Heart left ventricle (tissue), 16 donors: ENCODE measurements around the gene SLX9. TPM values are rescaled to one million over a fixed set of nuclear protein-coding genes. Genes with fewer than 3 reads are reported as not detected.

ENCODE experiments used
- ATAC-seq, 4 donors: fragments of 200-7000 bp; cut with Tn5 transposase; one replicate each; pipeline ENCODE4 v1.9.1; 2020 to 2022; ENCODE audit warnings: moderate library complexity in 4 of 4, mild to moderate bottlenecking in 3 of 4, moderate number of reproducible peaks in 1 of 4
- DNase-seq, 5 donors: peaks; one replicate each; pipeline ENCODE4 v3.0.0-alpha.2; 2020
- H3K27ac ChIP-seq, 12 donors: fragments of 200-600 bp; sonication (generic) in 4 of 12; one replicate each; pipeline versions ENCODE4 v1.5.0 to v1.8.0; 2016 to 2022; ENCODE audit warnings: mild to moderate bottlenecking in 2 of 12
- H3K27me3 ChIP-seq, 9 donors: fragments of 200-600 bp; sonication (generic) in 2 of 9; one replicate each; pipeline versions ENCODE4 v1.5.1 to v1.8.0; 2016 to 2022; ENCODE audit warnings: mild to moderate bottlenecking in 3 of 9
- H3K36me3 ChIP-seq, 9 donors: fragments of 200-600 bp; sonication (generic) in 2 of 9; one replicate each; pipeline versions ENCODE4 v1.5.0 to v1.8.0; 2018 to 2022; ENCODE audit warnings: mild to moderate bottlenecking in 2 of 9
- H3K4me1 ChIP-seq, 12 donors: fragments of 200-600 bp; sonication (generic) in 4 of 12; one replicate each; pipeline versions ENCODE4 v1.5.0 to v1.8.0; 2016 to 2022; ENCODE audit warnings: mild to moderate bottlenecking in 3 of 12
- H3K4me3 ChIP-seq, 12 donors: fragments of 200-600 bp; sonication (generic) in 4 of 12; one replicate each; pipeline versions ENCODE4 v1.5.0 to v1.8.0; 2017 to 2022; ENCODE audit warnings: mild to moderate bottlenecking in 9 of 12, moderate library complexity in 4 of 12
- H3K9me3 ChIP-seq, 12 donors: fragments of 200-600 bp; sonication (generic) in 4 of 12; one replicate each; pipeline versions ENCODE4 v1.5.0 to v1.8.0; 2016 to 2022; ENCODE audit warnings: mild to moderate bottlenecking in 1 of 12
- CTCF ChIP-seq, 12 donors: fragments of 200-600 bp; sonication (generic) in 4 of 12; IDR thresholded peaks; one replicate each; pipeline versions ENCODE4 v1.5.0 to v1.8.0; 2018 to 2022; ENCODE audit warnings: antibody characterized with exemption in 12 of 12, mild to moderate bottlenecking in 5 of 12
- POLR2A ChIP-seq, 2 donors: fragments of 450-650 bp; IDR thresholded peaks; one replicate each; pipeline ENCODE4 v1.6.1; 2017; ENCODE audit warnings: antibody characterized with exemption in 2 of 2, mild to moderate bottlenecking in 2 of 2, moderate library complexity in 2 of 2
- WGBS, 4 donors: extraction: QIAGEN DNeasy Blood & Tissue Kit in 2 of 4; methylation state at CpG; one replicate each; pipeline versions ENCODE4 v1.1.5 to v1.1.7; 2013 to 2018; 5-methylcytosine and 5-hydroxymethylcytosine counted together
- intact Hi-C, 10 donors: fragments of 100-400 bp; cut with DNase I; formaldehyde crosslinking; loops; one replicate each; pipeline versions ENCODE4 v1.11.1 to v1.14.2; 2022
- polyA plus RNA-seq, 2 donors: library from polyadenylated mRNA; stranded (reverse); fragments of 200-250 nt; gene quantifications; one replicate each; pipeline ENCODE4 v1.2.3, GENCODE V29; 2013
- total RNA-seq, 9 donors: library from RNA; depleted of rRNA in 2 of 9; stranded (reverse); fragments of >200 nt in 2 of 9; fragmentation: NEBNext Ultra II Directional in 3 of 9; extraction: Animal tissue kit (Norgen Biotek cat#: 25700) in 3 of 9; gene quantifications; one replicate each; pipeline versions ENCODE4 v1.1.0 to v1.2.4, GENCODE V29; 2016 to 2023
- donor health status: ischemic (EF 13 %, LVEDD 7.1; RV severe dilation, severe dysfunction).
- donor health status: healthy with polysubstance abuse.
- donor health status: DM: no; HTN: yes; CAD: no.
- donor health status: DM: no; HTN: no; CAD: no.
- donor health status: ischemic (EF 25% LVEDD 6.9; RV normal size, moderate dysfunction).
- donor health status: ischemic (EF 25% LVEDD 5.7; RV mildly dilated, moderate dysfunction).
- donor health status: healthy.
- donor health status: DM: yes; HTN: yes; CAD: no.
- donor health status: ischemic (EF 35%, LVEDD 5.7; RV mildly dilated, moderate dysfunction).
- donor health status: nonischemic (EF 11% LVEDD 7.7; RV severe dilation, severe dysfunction).
- donor health status: DM: yes; HTN: yes; CAD: no.
- donor health status: PGD.
- donor health status: ischemic (EF 29% LVEDD 5.4; RV normal size, mild dysfunction).
- donor health status: nonischemic (EF 23%, LVEDD 6.1; RV moderate dilation, normal function).

Gene SLX9
- total and polyA plus RNA-seq, 11 donors, result 38.5 to 77.8 (median 49.1) TPM

DNA sequence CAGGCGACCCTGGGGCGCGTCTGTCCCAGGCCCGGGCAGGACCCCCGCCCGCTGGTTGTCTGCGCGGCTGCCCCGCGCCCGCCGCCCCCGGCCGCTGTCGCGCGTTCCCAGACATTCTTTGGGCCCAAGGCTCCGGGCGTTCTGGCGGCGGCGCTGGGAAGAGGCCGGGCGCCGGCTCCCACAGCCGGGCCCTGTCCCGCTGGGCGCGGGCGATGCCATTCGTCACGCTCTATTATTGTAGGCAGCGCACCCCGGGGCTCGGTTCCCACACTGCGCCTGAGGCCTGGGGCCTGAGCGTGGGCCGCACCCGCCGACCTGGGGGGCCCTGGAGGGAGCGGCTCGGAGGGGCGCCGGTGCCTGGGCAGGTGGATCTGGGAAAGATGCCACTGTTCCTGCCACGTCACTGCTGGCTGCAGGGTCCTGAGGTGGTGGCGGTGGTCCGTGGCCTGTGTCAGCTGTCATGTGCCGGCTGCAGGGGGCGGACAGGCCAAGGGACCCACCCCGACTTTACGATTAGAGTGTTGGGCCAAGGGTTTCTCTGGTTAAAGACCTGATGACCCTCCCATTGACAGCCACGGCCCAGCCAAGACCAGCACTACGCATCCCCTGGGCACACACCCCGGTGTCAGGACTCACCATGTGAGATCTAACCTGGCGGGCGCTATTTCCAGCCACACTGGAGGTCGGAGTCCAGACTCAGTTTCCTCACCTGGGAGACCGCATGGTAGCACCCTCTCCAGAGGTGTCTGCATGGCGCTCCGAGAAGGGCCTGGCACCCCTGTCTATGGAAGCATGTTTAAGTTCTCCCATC is 79.5 kb downstream of the SLX9 start:
- peak overlapping the region in 9 of 12 donors; percentile 21 to 83 (median 57) for H3K27ac ChIP-seq
- TF ChIP-seq POLR2A (IDR thresholded peaks at IDR 0.05) (no peak), CTCF (IDR thresholded peaks at IDR 0.05) (no peak)
- intact Hi-C loops, result loop anchor here in 3 of 10 donors (5.0 to 10.0 kb wide), 3 partner anchors 43 to 57 kb away; partner anchors contain the start of gene ADARB1 (in 1 of the 3)
- peaks cover 0 to 18% (median 0%) of the 10 kb centered on the region in 12 donors for H3K9me3 ChIP-seq
- DNase-seq, result peak in 4 of 5 donors; percentile 30 to 64 (median 57)
- WGBS, 4 donors, result 42 to 92% (median 52%) methylated on average over 6 to 60 of the region's 60 CpGs
- H3K36me3 ChIP-seq, result no peaks in the 10 kb centered on the region
- H3K27me3 ChIP-seq, result peaks cover 0 to 30% (median 0%) of the 10 kb centered on the region in 9 donors
- ATAC-seq, result peak in 3 of 4 donors; percentile 28 to 68 (median 46)
- H3K4me1 ChIP-seq, result peaks cover 0 to 26% (median 11%) of the 10 kb centered on the region in 12 donors
- peak overlapping the region; percentile 7 to 66 (median 46) for H3K4me3 ChIP-seq

GRCh38 chr21:45019887-45020537 is 80.2 kb downstream of the SLX9 start:
- peaks cover 0 to 30% (median 0%) of the 10 kb centered on the region in 9 donors for H3K27me3 ChIP-seq
- intact Hi-C loops, result loop anchor here in 3 of 10 donors (5.0 to 10.0 kb wide), 3 partner anchors 42 to 58 kb away; partner anchors contain the start of gene ADARB1 (in 1 of the 3)
- no peaks in the 10 kb centered on the region for H3K36me3 ChIP-seq
- TF ChIP-seq CTCF (IDR thresholded peaks at IDR 0.05) (no peak), POLR2A (IDR thresholded peaks at IDR 0.05) (no peak)
- 83 to 90% (median 87%) methylated on average over 14 to 19 of the region's 19 CpGs for WGBS, 4 donors
- peak in 4 of 5 donors; percentile 8 to 34 (median 27) for DNase-seq
- peak overlapping the region in 3 of 12 donors; percentile 29 to 56 (median 50) for H3K27ac ChIP-seq
- H3K4me1 ChIP-seq, result peaks cover 0 to 26% (median 11%) of the 10 kb centered on the region in 12 donors
- peak in 1 of 4 donors; percentile 30 for ATAC-seq
- no peak overlapping the region for H3K4me3 ChIP-seq
- H3K9me3 ChIP-seq, result peaks cover 0 to 23% (median 0%) of the 10 kb centered on the region in 12 donors

DNA sequence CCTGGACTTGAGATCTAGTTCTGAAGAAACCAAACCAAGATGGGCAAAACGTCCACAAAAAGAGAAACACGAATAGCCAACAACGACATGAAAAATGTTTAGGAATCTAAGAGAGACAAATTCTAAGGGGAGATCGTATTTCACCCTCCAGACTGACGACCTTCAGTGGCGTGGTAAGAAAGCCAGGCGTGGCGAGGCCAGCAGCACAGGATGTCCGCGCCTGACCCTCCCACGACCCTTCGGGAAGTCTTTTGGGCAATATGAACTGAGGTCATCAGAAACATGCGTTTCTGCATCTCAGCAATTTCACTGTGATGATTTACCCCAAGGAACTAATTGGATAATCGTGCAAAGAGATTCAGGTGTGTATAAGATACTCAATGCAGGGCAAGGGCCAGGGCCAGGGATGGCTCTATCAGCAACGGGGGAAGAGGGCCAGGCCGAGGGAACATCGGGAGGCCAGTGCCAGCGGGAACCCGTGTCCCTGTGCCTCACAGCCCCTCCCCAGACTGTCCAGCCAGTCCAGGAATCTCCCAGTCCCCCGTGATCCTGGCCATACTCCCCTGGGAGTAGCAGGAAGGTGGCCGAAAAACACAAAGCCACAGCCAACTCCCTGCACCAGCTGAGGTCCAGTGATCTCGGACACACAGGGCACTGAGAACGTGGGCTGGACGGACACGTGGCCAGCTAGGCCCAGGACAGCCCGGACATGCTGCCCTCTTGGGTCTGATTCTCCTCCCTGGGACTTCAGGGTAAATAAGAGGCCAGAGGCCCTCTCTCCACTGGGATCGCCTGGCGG is 81.0 kb downstream of the SLX9 start:
- Histone ChIP-seq H3K27ac (peak overlapping the region in 4 of 12 donors; percentile 24 to 43 (median 28)), H3K36me3 (no peaks in the 10 kb centered on the region), H3K9me3 (peaks cover 0 to 23% (median 0%) of the 10 kb centered on the region in 12 donors), H3K4me3 (no peak overlapping the region), H3K4me1 (peaks cover 0 to 26% (median 11%) of the 10 kb centered on the region in 12 donors), H3K27me3 (peaks cover 0 to 30% (median 0%) of the 10 kb centered on the region in 9 donors)
- no peak for TF ChIP-seq CTCF (IDR thresholded peaks at IDR 0.05)
- no peak for TF ChIP-seq POLR2A (IDR thresholded peaks at IDR 0.05)
- peak in 4 of 5 donors; percentile 7 to 48 (median 26) for DNase-seq
- intact Hi-C loops, result no loop called here
- peak in 2 of 4 donors; percentile 7 to 27 for ATAC-seq
- WGBS, 4 donors, result 70 to 72% (median 71%) methylated on average over 27 to 28 of the region's 28 CpGs
